ENCODE measurements around the gene IGFALS. TPM values are rescaled to one million over a fixed set of nuclear protein-coding genes. Genes with fewer than 3 reads are reported as not detected.
A peak's percentile ranks its signal among the peaks of the same experiment; 100 is the strongest.

The IGFALS gene
- total RNA-seq, 2 donors from 2014 or later = not detected

DNA sequence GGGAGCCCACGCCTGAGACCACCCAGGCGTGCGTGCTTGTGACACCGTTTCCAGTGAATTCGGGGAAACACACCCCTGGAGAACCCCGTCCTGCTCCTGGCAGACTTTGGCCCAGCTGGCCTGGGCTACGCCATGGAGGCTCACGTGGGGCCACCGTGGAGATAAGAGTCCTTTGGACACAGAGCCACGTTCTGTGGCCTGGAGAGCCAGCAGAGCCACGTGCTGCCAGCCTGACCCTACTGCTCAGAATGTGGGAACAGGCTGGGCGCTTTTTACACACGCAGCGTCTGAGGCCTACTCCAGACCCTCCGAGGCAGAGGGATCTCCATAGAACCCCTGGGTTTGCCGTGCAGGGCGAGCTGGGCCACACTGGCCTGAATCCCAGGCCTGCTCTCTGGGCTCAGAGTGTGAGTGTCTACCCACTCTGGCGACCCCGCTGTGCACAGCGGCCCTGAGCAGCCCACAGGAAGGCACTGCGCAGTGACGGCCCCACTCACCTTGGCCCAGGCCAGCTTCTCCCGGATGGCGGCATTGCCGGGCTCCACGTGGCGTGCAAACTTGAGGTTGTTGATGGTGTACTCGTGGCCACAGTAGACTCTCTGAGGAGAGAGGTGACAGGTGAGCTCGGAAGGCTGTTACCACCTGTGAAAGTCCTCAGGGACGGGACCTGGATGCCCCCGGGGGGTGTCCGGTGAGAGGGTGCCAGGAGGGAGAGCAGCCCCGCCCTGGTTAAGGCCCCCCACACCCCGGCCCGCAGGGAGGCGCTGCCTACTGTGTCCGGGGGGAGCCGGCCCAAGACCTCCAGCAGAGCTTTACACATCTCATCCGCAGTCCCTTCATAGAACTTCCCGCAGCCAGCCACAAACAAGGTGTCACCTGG, 23.1 kb upstream of the IGFALS start:
- no peak overlapping the region for H3K27ac ChIP-seq
- H3K27me3 ChIP-seq = no peaks in the 10 kb centered on the region
- peaks cover 0 to 9% of the 10 kb centered on the region in 2 donors for H3K4me1 ChIP-seq
- TF ChIP-seq, protein P1, sequence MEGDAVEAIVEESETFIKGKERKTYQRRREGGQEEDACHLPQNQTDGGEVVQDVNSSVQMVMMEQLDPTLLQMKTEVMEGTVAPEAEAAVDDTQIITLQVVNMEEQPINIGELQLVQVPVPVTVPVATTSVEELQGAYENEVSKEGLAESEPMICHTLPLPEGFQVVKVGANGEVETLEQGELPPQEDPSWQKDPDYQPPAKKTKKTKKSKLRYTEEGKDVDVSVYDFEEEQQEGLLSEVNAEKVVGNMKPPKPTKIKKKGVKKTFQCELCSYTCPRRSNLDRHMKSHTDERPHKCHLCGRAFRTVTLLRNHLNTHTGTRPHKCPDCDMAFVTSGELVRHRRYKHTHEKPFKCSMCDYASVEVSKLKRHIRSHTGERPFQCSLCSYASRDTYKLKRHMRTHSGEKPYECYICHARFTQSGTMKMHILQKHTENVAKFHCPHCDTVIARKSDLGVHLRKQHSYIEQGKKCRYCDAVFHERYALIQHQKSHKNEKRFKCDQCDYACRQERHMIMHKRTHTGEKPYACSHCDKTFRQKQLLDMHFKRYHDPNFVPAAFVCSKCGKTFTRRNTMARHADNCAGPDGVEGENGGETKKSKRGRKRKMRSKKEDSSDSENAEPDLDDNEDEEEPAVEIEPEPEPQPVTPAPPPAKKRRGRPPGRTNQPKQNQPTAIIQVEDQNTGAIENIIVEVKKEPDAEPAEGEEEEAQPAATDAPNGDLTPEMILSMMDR (IDR thresholded peaks at IDR 0.05) = no peak
- H3K36me3 ChIP-seq = peaks cover 62% of the 10 kb centered on the region
- no peak overlapping the region for H3K4me3 ChIP-seq
- H3K9me3 ChIP-seq = no peaks in the 10 kb centered on the region
- DNase-seq (ENCODE audit: low spot score) = no peak

DNA sequence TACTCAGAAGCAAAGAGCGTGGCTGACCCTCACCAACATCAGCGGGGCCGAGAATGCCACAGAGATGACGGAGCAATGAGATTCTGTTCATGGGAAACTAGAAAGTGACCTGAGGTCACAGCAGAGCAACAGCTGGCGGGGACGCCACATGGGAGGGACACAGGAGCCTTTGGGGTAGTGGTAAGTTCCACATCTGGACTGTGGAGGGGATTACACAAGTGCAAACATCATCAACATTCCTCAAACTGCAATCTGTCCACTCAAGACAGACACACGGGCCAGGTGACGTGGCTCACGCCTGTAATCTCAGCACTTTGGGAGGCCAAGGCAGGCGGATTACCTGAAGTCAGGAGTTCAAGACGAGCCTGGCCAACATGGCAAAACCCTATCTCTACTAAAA, 22.0 kb upstream of the IGFALS start:
- Histone ChIP-seq H3K36me3 (peaks cover 54% of the 10 kb centered on the region), H3K9me3 (no peaks in the 10 kb centered on the region), H3K4me1 (peaks cover 0 to 9% of the 10 kb centered on the region in 2 donors), H3K4me3 (no peak overlapping the region), H3K27me3 (no peaks in the 10 kb centered on the region), H3K27ac (no peak overlapping the region)
- TF ChIP-seq, protein P1 (IDR thresholded peaks at IDR 0.05) = no peak
- DNase-seq (ENCODE audit: low spot score) = no peak

DNA sequence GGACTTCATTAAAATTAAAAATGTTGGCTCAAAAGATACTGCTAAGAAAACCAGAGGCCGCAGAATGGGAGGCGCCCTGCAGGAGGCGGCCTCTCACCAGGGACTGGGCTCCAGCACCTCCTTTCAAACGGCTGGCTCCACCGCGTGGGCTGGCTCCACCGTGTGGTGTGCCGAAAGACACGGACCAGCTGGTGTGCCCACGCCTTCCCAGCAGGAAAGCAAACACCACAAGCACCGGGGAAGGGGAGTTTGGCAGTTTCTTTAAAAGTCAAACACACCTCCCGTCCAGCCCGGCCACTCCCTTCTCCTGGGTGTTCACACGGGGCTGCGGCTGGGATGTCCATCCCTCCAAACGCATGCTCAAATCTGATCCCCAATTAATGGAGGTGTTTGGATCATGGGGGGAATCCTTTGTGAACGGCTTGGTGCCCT, 19.2 kb upstream of the IGFALS start:
- Histone ChIP-seq H3K4me1 (peaks cover 0 to 9% of the 10 kb centered on the region in 2 donors), H3K4me3 (no peak overlapping the region), H3K36me3 (peaks cover 56% of the 10 kb centered on the region), H3K9me3 (no peaks in the 10 kb centered on the region), H3K27ac (no peak overlapping the region), H3K27me3 (no peaks in the 10 kb centered on the region)
- TF ChIP-seq, protein P1 (IDR thresholded peaks at IDR 0.05) = peak in 1 of 2 donors; percentile 64
- DNase-seq (ENCODE audit: low spot score) = peak; percentile 73

DNA sequence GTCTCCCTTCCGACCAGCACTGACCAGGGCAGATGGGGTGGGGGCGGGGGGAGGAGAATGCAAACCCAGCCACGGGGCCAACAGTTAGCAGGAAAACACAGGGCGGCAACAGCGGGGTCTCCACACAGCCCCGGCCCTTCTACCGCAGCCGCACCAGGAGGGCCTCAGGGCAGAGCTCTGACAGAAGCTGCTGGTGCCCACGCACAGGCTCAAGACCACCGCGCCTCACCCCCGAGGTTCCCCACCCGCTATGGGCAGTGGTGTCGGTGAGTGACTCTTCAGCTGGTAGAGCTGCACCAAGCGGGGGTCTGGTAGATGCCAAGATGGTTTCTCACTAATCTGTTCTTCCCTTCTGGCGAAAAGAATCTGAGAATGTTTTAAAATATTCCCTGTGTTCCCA, 17.0 kb upstream of the IGFALS start:
- DNase-seq (ENCODE audit: low spot score) = no peak
- Histone ChIP-seq H3K9me3 (no peaks in the 10 kb centered on the region), H3K4me1 (peaks cover 0 to 9% of the 10 kb centered on the region in 2 donors), H3K36me3 (peaks cover 51% of the 10 kb centered on the region), H3K27ac (no peak overlapping the region), H3K4me3 (no peak overlapping the region), H3K27me3 (no peaks in the 10 kb centered on the region)
- TF ChIP-seq, protein P1 (IDR thresholded peaks at IDR 0.05) = no peak

DNA sequence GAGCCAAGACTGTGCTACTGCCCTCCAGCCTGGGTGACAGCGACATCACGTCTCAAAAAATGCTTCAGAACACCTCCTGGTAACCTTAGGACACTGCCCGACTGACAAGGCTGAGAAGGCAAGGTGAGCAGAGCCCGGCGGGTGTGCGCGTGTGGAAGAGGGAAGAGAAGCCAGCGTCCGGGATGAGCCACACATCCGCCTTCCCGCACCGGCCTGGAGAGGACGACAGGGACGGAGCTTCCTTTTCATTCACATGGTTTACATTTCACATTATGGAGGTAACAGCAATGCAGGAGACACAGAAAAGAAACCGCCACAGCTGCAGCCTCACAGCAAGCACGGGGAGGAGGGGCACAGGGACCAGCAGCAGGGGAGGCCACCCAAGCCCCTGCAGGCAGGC, 16.6 kb upstream of the IGFALS start:
- Histone ChIP-seq H3K9me3 (no peaks in the 10 kb centered on the region), H3K27me3 (no peaks in the 10 kb centered on the region), H3K4me1 (peaks cover 0 to 9% of the 10 kb centered on the region in 2 donors), H3K4me3 (no peak overlapping the region), H3K36me3 (peaks cover 47% of the 10 kb centered on the region), H3K27ac (no peak overlapping the region)
- no peak for DNase-seq (ENCODE audit: low spot score)
- TF ChIP-seq, protein P1 (IDR thresholded peaks at IDR 0.05) = no peak

Data from right atrium auricular region (tissue), 2 donors.